ENCODE measurements around the gene CYSRT1. TPM values are rescaled to one million over a fixed set of nuclear protein-coding genes. Genes with fewer than 3 reads are reported as not detected.
A peak's percentile ranks its signal among the peaks of the same experiment; 100 is the strongest.

CYSRT1 gene
- polyA plus RNA-seq, 4 donors = 0.78 to 16.4 (median 7.9) TPM

GRCh38 chr9:137205126-137206069 lies 19.6 kb upstream of the CYSRT1 start, which contains the start of the genes NDOR1 and TMEM203:
TSS of gene NDOR1 (plus strand) at chr9:137205700. CDS start at chr9:137205778, 78 bp downstream.
TSS of gene TMEM203 (minus strand) at chr9:137205648. CDS start at chr9:137205414, 234 bp downstream.
- DNase-seq (ENCODE audit: low read depth in 4 of 4, low spot score in 3 of 4) = peak; percentile 65 to 78 (median 78)

GRCh38 chr9:137206602-137207001 lies 18.4 kb upstream of the CYSRT1 start:
- DNase-seq (ENCODE audit: low read depth in 4 of 4, low spot score in 3 of 4) = no peak

GRCh38 chr9:137211532-137211931 lies 13.4 kb upstream of the CYSRT1 start:
- DNase-seq (ENCODE audit: low read depth in 4 of 4, low spot score in 3 of 4) = no peak

GRCh38 chr9:137212520-137212919 lies 12.5 kb upstream of the CYSRT1 start:
- DNase-seq (ENCODE audit: low read depth in 4 of 4, low spot score in 3 of 4) = no peak

- DNase-seq (ENCODE audit: low read depth in 4 of 4, low spot score in 3 of 4) = no peak
Measured at GRCh38 chr9:137213160-137214060, 11.6 kb upstream of the CYSRT1 start.

GRCh38 chr9:137214620-137215019 lies 10.4 kb upstream of the CYSRT1 start:
- DNase-seq (ENCODE audit: low read depth in 4 of 4, low spot score in 3 of 4) = no peak

- no peak for DNase-seq (ENCODE audit: low read depth in 4 of 4, low spot score in 3 of 4)
Measured at GRCh38 chr9:137215196-137215986, 9.6 kb upstream of the CYSRT1 start.

GRCh38 chr9:137216188-137216965 lies 8.6 kb upstream of the CYSRT1 start:
- no peak for DNase-seq (ENCODE audit: low read depth in 4 of 4, low spot score in 3 of 4)

GRCh38 chr9:137217276-137218211 lies 7.4 kb upstream of the CYSRT1 start:
- DNase-seq (ENCODE audit: low read depth in 4 of 4, low spot score in 3 of 4) = no peak

GRCh38 chr9:137218212-137218753 lies 6.7 kb upstream of the CYSRT1 start:
- no peak for DNase-seq (ENCODE audit: low read depth in 4 of 4, low spot score in 3 of 4)

- DNase-seq (ENCODE audit: low read depth in 4 of 4, low spot score in 3 of 4) = no peak
Measured at GRCh38 chr9:137218754-137219271, 6.2 kb upstream of the CYSRT1 start.

GRCh38 chr9:137219757-137220316 lies 5.1 kb upstream of the CYSRT1 start:
- DNase-seq (ENCODE audit: low read depth in 4 of 4, low spot score in 3 of 4) = no peak

- no peak for DNase-seq (ENCODE audit: low read depth in 4 of 4, low spot score in 3 of 4)
Measured at GRCh38 chr9:137220317-137221094, 4.5 kb upstream of the CYSRT1 start.

GRCh38 chr9:137221095-137221505 lies 3.9 kb upstream of the CYSRT1 start:
- no peak for DNase-seq (ENCODE audit: low read depth in 4 of 4, low spot score in 3 of 4)

- DNase-seq (ENCODE audit: low read depth in 4 of 4, low spot score in 3 of 4) = no peak
Measured at GRCh38 chr9:137221506-137222111, 3.4 kb upstream of the CYSRT1 start.
